T-helper 1 cell treated with Interleukin-12 subunit alpha and Interleukin-12 subunit beta and Interleukin-4 antibody, amounts not matched to agents 30 ng/mL and 1 ng/mL, for 36 hours (primary cell): ENCODE results near the gene EIF2A. TPM values are rescaled to one million over a fixed set of nuclear protein-coding genes. Genes with fewer than 3 reads are reported as not detected.
"Not testable (repeated sequence)": the region's sequence is repeated elsewhere in the genome, so short reads cannot be mapped to it uniquely, and the experiment has no call there.

Source experiments
- intact Hi-C: fragments of 100-400 bp; cut with micrococcal nuclease; formaldehyde crosslinking; loops from one replicate; pipeline ENCODE4 v1.15.1; 2024
- total RNA-seq: library from RNA; stranded (reverse); gene quantifications from 2 replicates; pipeline ENCODE4 v1.2.3, GENCODE V29; 2022

The EIF2A gene
- total RNA-seq, 1 donor from 2014 or later: 93.0 TPM

DNA sequence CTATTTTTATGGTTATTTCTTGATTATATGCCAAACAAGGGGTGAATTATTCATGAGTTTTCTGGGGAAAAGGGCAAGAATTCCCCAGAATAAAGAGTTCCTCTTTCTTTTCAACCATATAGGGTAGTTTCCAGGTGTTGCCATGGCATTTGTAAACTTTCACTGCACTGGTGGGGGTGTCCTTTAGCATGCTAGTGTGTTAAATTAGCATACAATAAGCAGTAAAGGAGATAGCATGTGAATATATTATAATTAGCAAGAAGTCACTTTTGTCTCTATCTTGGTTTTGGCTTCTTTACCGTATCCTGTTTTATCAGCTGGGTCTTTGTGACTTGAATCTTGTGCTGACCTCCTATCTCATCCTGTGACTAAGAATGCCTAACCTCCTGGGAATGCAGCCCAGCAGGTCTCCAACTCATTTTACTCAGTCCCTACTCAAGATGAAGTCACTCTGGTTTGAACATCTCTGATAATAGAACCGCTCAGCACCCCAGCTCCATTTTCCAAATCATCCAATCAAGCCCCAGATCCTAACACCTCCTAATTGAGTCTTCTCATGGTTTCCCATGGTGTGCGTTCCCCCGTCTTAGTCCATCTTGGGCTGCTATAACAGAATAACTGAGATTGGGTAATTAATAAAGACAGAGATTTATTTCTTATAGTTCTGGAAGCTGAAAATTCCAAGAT lies 53.2 kb downstream of the EIF2A start:
- intact Hi-C loops: loop anchor here (5.0 kb wide), 2 partner anchors 268 to 678 kb away; partner anchors contain the start of gene P2RY14

DNA sequence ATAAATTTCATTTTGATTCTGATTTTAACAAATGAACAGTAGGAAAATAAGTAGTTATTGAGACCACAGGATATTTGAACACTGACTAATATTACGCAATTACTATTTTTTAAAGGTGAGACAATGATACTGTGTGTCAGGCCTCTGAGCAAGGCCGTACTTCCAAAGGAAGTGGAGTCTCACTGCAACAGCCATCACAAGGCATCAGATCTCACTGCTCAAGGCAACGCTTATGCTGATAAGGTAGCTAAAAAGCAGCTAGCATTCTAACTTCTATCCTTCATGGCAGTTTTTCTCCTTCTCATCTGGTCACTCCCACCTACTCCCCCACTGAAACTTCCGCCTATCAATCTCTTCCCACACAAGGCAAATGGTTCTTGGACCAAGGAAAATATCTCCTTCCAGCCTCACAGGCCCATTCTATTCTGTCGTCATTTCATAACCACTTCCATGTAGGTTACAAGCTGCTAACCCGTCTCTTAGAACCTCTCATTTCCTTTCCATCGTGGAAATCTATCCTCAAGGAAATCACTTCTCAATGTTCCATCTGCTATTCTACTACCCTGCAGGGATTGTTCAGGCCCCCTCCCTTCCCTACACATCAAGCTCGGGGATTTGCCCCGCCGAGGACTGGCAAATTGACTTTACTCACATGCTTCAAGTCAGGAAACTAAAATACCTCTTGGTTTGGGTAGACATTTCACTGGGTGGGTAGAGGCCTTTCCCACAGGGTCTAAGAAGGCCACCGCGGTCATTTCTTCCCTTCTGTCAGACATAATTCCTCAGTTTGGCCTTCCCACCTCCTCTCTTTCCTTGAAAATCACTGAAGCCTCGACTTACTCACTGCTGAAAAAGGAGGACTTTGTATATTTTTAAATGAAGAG lies 54.3 kb downstream of the EIF2A start:
- intact Hi-C loops: loop anchor here (5.0 kb wide), 2 partner anchors 266 to 676 kb away; partner anchors contain the start of gene P2RY14

DNA sequence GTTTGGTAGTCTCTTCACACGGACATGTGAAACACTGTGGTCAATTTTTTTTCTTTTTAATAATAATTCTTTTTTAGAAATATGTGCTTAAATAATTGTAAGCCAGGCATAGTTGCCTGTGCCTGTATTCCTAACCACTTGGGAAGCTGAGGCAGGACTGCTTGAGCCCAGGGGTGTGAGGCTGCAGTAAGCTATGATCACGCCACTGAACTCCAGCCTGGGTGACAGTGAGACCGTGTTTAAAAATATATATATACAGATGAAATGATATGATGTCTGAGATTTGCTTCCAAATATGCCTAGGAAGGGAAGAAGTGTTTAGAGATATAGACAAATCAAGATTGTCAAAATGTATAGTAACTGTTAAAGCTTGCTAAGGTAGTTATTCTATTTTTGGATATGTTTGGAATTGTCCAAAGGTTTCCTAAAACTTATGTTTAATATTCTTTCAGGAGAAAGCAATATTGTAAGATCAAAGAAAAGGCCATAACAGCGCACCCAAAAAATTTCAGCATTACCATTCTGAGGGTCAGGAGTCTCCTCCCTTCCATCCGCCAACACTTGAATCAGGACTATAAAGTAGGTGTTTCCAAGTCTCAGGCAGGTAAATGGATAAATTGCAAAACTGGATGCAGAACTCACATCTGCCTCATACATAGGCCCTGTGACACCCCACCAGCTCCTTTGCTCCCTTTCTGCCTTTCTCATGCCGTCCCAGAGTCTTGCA lies 56.0 kb downstream of the EIF2A start:
- intact Hi-C loops: loop anchor here (1.0 to 5.0 kb wide), 10 partner anchors 10 to 675 kb away; partner anchors contain the start of genes EIF2A, ERICH6, GPR171 and P2RY14

DNA sequence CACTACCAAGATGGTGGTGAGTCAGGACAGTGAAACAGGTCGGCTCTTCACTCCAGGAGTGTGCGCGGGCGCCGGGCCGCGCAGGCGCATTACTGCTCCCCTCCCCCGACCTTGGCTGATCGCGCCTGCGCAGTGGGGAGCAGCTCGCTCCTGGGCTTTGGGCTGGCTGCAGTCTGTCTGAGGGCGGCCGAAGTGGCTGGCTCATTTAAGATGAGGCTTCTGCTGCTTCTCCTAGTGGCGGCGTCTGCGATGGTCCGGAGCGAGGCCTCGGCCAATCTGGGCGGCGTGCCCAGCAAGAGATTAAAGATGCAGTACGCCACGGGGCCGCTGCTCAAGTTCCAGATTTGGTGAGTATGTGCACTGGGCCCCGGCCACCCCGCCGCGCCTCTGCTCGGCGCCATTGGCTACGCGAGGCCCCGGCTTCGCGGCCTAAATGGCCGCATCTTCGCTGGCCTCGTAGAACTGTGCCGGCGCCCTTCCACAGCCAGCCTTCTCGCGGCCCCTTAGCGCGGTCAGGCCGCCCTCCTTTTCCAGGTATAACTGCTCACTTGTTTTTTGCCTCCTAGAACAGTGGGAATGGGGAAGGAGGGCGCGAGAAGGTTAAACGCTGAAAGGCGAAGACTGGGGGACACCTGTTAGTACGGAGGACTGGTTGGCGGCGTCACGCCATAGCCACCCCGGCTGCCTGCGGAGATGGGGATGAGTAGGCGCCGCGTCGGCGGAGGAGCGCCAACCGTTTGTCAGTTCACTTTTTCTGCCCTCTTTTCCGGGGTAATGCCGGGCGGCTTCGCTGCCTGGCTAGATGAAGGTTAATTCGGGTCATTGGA lies 56.8 kb downstream of the EIF2A start, which contains the start of gene SELENOT:
SELENOT (plus strand) TSS at position 169 of the 827 bp plus-strand sequence; CDS start at position 211, 42 bp downstream.
- intact Hi-C loops: loop anchor here (1.0 to 5.0 kb wide), 10 partner anchors 9 to 674 kb away; partner anchors contain the start of genes EIF2A, ERICH6, GPR171 and P2RY14

DNA sequence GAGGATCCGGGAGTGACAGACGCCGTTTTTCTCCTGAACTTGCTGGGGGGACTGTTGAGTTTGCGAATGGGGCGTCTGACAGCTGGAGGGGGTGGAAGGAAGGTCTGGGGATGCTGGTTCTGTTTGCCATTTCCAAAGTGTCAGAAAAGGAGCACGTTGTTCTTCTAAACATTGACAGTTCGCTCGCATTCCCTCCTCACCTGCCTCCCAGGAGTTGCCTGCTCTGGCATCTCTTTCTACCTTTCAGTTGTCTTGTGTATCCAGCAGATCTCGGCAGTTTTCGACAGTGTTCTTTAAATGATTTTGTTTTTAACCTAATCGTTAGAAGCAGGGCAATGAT lies 57.4 kb downstream of the EIF2A start:
- intact Hi-C loops: loop anchor here (1.0 to 5.0 kb wide), 10 partner anchors 8 to 673 kb away; partner anchors contain the start of genes EIF2A, ERICH6, GPR171 and P2RY14

DNA sequence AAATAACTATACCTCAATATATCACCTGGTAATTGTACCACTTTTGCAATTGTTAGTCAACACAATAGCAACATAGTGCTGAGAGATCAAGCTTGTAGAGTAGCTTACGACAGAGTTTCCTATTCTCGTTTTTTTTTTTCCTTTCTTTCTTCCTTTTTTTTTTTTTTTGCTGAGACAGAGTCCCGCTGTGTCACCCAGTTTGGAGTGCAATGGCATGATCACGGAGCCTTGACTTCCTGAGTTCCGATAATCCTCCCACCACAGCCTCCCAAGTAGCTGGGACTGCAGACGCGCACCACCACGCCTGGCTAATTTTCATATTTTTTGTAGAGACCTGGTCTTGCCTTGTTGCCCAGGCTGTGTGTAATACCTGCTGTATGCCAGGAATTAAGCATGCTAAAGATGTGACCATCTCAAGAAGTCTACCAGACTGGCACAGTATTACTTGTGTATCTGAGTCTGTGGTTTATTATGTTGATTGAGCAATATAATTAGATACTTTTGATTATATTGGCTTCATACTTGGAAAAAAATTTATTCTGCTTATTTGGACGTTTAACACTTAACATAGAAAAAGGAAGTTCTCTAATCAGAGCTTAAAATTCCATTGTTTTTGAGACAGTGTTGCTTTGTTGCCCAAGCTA lies 59.5 kb downstream of the EIF2A start:
- intact Hi-C loops: no loop called here

DNA sequence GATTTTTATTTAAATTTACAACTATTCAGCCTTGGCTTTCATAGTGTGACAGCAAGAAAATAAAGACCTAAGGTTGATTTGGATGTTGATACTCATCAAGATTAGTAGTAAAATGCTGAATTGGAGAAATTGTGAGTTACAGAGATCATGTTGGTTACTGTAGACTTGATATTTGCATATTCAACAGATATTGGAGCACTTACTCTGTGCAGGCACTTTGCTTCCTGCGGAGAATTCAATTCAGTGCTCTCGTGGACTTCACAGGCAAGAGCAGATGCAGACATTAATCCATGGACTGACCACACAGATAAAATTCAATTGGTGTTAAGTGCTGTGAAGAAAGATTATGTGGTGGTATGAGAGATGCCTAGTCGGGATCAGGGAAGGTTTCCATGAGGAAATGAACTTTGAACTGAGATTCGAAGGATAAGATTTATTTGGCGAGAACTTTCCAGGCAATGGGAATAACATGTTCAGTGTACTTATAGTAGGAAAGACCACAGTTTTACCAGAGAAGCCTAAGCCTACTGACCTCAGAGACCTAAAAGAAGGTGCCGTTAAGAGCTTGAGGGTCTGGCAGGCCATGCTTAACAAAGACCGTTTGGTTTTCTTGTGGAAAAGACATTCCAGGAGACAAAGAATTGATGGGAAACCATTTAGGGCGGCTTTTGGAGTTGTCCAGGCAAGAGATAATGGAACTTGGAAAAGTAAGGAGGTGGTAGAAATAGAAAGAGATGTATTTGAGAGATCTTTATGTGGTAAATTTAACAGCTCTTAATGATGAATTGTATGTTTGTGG lies 60.9 kb downstream of the EIF2A start:
- intact Hi-C loops: no loop called here

DNA sequence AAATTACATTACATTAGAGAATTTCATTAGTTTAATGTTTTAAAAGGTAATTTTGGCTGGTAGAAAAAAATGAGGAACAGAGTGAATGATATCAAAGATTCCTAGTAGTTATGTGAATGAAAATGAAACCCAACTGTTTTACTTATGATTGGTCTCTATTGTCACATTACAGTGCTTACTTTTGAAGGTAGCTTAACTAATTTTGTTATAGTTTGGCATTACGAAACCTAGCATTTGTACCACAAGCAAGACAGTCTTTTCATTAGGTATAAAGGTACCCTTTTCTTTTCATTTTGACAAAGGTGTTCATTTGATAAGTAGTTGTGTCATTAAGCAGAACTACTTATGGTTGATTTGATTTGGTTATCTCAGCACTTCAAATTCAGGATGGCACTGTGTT lies 63.4 kb downstream of the EIF2A start:
- intact Hi-C loops: no loop called here

DNA sequence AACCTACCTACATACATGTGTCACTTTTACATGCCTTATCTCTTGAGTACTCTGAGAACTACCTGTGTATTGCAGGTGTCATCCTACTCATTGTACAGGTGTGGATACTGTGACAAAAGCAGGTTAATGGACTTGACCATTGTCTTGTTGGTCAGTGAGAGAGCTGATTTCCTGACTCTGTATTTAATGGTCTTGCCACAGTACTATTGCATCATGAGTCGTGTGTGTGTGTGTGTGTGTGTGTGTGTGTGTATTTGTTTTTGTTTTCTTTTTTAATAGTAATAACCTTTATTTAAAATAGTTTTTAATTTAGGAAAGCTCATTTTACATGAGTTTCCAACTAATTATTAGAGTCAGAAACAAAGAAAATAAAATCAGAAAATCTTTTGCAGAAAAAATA lies 64.2 kb downstream of the EIF2A start:
- intact Hi-C loops: no loop called here

DNA sequence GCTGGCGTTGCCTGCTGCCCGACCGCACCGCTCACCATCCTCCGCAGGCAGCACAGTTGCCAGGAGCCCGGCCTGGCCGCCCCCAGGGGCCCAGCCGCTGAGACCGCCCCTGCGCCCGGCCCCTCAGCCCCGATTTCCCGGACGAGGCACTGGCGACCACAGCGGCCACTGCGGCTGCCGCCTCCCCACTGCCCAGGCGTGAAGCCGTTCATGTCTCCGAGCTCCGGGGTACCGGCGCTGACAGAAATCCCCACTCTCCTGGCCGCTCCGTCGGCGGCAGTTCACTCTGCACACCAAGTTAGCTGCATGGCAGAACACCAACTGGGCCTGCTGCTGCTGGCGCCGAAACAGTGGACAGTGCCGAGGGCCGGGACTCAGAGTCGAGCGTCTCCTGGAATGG lies 65.1 kb downstream of the EIF2A start:
- intact Hi-C loops: loop anchor here (1.0 kb wide), 1 partner anchor 8 kb away; the partner anchor contains the start of gene SELENOT

DNA sequence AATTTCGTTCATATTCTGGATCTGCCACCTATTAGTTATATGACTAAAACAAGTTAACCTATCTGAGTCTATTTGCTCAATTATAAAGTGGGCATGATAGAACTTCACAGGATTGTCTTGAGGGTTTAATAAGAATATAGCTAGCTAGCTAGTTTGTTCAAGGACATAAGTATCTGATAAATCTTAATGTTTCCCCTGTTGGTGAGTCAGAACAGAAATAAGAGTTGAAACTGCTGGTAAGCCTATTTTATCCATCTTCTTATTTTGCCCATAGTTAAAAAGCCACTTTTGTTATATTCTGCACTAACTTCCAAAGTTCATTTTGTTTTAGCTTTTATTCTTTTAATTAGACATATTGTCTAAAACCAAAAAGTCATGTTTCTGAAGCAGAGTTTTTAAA lies 65.9 kb downstream of the EIF2A start:
- intact Hi-C loops: loop anchor here (1.0 kb wide), 1 partner anchor 9 kb away; the partner anchor contains the start of gene SELENOT

DNA sequence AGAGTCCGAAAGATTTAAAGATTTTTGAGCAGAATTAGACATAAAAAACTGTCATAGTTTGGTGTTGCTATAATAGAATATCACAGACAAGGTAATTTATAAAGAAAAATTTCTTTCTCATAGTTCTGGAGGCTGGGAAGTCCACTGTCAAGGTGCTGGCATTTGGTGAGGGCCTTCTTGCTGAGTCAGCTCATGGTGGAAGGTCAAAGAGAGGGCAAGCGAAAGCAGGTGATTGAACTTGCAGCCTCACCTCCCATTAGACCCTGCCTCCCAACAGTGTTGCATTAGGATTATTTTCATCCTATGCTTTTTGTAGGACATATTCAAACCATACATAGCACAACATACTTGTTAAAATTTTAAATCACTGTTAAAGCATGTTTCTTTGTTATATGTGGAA lies 66.4 kb downstream of the EIF2A start:
- intact Hi-C loops: no loop called here

DNA sequence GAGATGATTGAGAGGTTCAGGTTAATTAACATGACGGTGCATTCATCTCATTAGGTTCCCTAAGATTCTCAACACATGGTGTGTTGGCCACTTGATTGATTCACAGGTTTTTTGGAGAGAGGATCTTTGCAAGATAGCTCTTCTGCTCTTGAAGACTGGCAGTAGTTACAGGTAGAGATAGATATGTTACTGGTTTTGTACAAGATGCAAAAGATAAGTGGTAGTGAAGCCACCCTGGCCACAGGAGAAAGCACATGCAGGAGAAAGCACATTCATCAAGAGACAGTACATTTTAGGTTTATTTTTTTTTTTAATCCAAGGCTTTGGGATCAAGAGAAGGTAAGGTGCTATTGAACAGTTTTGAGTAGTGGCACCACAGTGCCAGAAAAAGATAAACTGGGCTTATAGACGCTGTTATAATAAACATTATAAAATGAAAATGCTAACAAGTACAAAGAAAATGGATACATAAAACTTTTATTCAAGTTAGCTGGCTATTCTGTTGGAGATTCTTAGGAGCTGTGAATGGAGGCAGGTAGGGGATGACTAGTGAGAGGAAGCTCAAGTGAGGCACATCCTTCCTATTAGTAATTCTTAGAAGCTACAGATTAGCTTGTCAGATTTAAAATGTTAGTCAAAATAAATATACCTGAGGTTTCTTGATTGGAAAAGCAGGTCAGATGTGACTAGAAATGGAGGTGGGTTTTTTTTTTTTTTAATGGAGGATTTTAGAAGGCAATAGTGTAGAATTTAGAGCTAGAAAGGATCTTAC lies 67.3 kb downstream of the EIF2A start:
- intact Hi-C loops: no loop called here

DNA sequence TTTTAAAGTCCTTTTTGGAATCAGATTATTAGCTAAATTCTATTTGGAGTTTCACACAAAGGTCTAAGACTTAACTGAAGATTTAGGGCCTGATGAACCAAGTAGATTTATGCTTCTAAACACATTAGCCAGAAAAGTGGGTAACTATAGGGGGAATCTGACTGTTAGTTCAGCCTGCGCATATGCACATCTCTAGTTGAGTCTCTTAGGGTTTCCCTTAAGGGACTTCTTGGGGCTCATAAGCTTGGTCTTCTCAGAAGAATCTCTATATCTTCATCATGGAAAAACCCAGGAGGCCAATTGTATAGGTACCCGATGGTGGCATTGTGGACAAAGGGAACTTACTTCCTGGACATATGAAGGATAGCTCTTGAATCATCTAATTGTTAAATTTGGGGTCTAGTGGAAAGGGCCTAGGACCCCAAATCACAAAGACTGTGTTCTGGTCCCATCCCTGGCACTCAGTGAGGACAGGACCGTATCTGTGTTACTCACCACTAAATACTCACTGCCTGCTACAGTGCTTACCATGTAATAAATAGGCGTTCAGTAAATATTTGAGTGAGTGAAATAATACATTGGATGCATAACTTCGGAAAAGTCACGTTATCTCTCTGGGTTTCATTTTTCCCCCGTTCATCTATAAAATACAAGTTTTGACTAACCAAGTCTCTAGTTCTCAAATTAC lies 73.6 kb downstream of the EIF2A start:
- intact Hi-C loops: no loop called here

DNA sequence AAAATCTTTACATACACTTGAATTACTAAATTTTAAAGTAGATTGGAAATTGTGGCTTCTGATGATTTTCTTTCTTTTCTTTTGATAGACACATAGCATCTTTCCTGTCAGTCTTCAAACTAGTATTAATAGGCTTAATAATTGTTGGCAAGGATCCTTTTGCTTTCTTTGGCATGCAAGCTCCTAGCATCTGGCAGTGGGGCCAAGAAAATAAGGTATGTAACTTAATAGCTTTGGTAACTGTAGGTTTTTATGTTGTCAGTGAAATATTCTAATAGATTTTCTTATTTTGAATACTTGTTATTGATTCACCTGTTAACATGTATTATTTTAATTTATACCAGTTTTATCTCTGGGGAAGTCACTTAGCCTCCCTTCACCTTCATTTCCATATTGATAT lies 76.4 kb downstream of the EIF2A start:
- intact Hi-C loops: not testable (repeated sequence)

DNA sequence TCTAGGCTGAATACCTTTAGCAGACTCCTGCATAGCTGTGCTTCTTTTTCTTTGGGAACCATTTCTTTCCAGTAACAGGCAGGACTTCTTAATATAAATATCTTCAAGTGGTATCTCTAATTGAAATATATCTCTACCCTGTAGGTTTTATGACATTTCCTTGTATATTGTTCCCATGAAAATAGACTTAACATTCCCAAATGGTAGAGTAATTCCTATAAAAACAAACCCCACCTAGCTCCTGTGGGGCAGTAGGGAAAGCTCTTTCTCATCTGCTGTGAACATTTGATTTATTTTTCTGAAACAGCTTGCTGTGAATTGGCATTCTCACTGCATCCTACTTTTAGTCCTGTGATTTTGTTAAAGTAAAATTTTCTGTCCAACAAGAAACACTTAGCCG lies 77.4 kb downstream of the EIF2A start:
- intact Hi-C loops: no loop called here

DNA sequence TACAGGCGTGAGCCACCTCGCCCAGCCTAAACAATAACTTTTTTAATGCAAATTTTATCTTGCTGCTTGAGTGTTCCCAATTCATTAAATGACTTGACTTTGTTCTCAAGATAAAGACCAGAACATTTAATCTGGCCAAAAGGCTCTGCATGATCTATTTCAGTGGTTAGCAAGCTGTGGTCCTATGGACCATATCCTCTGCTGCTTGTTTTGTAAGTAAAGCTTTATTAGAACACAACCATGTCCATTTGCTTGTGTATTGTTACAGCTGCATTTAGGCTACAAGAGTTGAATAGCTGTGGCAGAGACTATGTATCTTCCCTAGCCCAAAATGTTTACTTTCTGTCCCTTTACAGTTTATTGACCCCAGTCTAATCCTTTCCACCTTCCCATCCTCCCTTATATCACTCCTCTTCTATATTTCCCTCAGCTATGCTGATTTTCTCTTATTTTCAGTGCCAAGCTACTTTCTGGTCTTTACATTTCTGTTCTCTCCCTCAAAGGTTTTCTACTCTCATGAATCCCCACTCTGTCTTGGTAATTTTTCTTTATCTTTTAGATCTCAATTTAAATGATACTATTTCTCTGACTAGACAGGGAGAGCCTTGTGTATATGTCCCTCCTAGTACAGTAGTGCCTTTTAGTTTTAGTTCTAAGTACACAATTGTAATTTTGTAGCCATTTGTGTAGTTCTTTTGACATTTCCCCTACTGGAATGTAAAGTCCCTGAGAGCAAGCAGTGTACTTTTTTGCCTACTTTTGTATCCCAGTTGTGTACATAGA lies 79.8 kb downstream of the EIF2A start:
- intact Hi-C loops: no loop called here
